ENCODE results near the gene PPP1R13B.

Gene PPP1R13B

GRCh38 chr14:103879570-103880347 lies 32.4 kb upstream of the PPP1R13B start:
- Histone ChIP-seq H3K36me3 (ENCODE audit: control insufficient read depth in 2 of 2, insufficient read depth in 1 of 2, low read length in 2 of 2) (no peaks in the 10 kb centered on the region), H3K9me3 (ENCODE audit: control insufficient read depth, insufficient read depth, low read depth, low read length) (no peaks in the 10 kb centered on the region), H3K27ac (ENCODE audit: extremely low read depth, low read depth, low read length) (no peak overlapping the region), H3K4me3 (ENCODE audit: low read depth, low read length) (no peak overlapping the region), H3K4me1 (ENCODE audit: control insufficient read depth, insufficient read depth, low read length) (no peaks in the 10 kb centered on the region)
- CTCF ChIA-PET: interaction anchor here (1.3 to 2.7 kb wide), 2 partner anchors 10 to 21 kb away, joined by 3 to 17 read pairs; no protein-coding TSS in a partner anchor
- TF ChIP-seq ZNF776 (tag by site-specific recombination; IDR thresholded peaks at IDR 0.05; ENCODE audit: borderline replicate concordance) (no peak), OSR2 (tag by site-specific recombination; IDR thresholded peaks at IDR 0.05) (no peak), ZNF639 (tag by site-specific recombination; IDR thresholded peaks at IDR 0.05) (no peak), ZNF366 (tag by site-specific recombination; conservative IDR thresholded peaks at IDR 0.05) (no peak), ZNF112 (tag by site-specific recombination; IDR thresholded peaks at IDR 0.05) (no peak), ZNF580 (tag by site-specific recombination; IDR thresholded peaks at IDR 0.05) (no peak), ZNF324 (tag by site-specific recombination; IDR thresholded peaks at IDR 0.05) (no peak)
- TF ChIP-seq, protein P1, sequence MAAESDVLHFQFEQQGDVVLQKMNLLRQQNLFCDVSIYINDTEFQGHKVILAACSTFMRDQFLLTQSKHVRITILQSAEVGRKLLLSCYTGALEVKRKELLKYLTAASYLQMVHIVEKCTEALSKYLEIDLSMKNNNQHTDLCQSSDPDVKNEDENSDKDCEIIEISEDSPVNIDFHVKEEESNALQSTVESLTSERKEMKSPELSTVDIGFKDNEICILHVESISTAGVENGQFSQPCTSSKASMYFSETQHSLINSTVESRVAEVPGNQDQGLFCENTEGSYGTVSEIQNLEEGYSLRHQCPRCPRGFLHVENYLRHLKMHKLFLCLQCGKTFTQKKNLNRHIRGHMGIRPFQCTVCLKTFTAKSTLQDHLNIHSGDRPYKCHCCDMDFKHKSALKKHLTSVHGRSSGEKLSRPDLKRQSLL (tag by site-specific recombination; IDR thresholded peaks at IDR 0.05): no peak
- POLR2A ChIA-PET: no interaction called here

GRCh38 chr14:103879118-103879569 lies 31.8 kb upstream of the PPP1R13B start:
- H3K36me3 ChIP-seq (ENCODE audit: control insufficient read depth in 2 of 2, insufficient read depth in 1 of 2, low read length in 2 of 2): no peaks in the 10 kb centered on the region
- H3K4me1 ChIP-seq (ENCODE audit: control insufficient read depth, insufficient read depth, low read length): no peaks in the 10 kb centered on the region
- TF ChIP-seq, protein P2, sequence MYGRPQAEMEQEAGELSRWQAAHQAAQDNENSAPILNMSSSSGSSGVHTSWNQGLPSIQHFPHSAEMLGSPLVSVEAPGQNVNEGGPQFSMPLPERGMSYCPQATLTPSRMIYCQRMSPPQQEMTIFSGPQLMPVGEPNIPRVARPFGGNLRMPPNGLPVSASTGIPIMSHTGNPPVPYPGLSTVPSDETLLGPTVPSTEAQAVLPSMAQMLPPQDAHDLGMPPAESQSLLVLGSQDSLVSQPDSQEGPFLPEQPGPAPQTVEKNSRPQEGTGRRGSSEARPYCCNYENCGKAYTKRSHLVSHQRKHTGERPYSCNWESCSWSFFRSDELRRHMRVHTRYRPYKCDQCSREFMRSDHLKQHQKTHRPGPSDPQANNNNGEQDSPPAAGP (tag by site-specific recombination; IDR thresholded peaks at IDR 0.05): no peak
- TF ChIP-seq ZNF48 (tag by site-specific recombination; IDR thresholded peaks at IDR 0.05) (no peak), ZNF2 (tag by site-specific recombination; IDR thresholded peaks at IDR 0.05) (no peak), ZNF777 (tag by site-specific recombination; IDR thresholded peaks at IDR 0.05; ENCODE audit: borderline replicate concordance) (no peak), ZNF544 (tag by site-specific recombination; IDR thresholded peaks at IDR 0.05) (no peak), ZNF514 (tag by site-specific recombination; IDR thresholded peaks at IDR 0.05) (no peak), ZNF239 (tag by site-specific recombination; IDR thresholded peaks at IDR 0.05) (no peak), ZNF624 (tag by site-specific recombination; IDR thresholded peaks at IDR 0.05) (no peak), ZFP41 (tag by site-specific recombination; IDR thresholded peaks at IDR 0.05; ENCODE audit: borderline replicate concordance) (no peak), ZNF140 (tag by site-specific recombination; IDR thresholded peaks at IDR 0.05) (no peak), ZNF549 (tag by site-specific recombination; IDR thresholded peaks at IDR 0.05) (no peak), ZNF580 (tag by site-specific recombination; IDR thresholded peaks at IDR 0.05) (no peak), ZNF366 (tag by site-specific recombination; conservative IDR thresholded peaks at IDR 0.05) (no peak)
- TF ChIP-seq, protein P3, sequence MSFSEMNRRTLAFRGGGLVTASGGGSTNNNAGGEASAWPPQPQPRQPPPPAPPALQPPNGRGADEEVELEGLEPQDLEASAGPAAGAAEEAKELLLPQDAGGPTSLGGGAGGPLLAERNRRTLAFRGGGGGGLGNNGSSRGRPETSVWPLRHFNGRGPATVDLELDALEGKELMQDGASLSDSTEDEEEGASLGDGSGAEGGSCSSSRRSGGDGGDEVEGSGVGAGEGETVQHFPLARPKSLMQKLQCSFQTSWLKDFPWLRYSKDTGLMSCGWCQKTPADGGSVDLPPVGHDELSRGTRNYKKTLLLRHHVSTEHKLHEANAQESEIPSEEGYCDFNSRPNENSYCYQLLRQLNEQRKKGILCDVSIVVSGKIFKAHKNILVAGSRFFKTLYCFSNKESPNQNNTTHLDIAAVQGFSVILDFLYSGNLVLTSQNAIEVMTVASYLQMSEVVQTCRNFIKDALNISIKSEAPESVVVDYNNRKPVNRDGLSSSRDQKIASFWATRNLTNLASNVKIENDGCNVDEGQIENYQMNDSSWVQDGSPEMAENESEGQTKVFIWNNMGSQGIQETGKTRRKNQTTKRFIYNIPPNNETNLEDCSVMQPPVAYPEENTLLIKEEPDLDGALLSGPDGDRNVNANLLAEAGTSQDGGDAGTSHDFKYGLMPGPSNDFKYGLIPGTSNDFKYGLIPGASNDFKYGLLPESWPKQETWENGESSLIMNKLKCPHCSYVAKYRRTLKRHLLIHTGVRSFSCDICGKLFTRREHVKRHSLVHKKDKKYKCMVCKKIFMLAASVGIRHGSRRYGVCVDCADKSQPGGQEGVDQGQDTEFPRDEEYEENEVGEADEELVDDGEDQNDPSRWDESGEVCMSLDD (tag by site-specific recombination; IDR thresholded peaks at IDR 0.05): no peak
- TF ChIP-seq, protein P1 (tag by site-specific recombination; IDR thresholded peaks at IDR 0.05): no peak
- TF ChIP-seq, protein P4, sequence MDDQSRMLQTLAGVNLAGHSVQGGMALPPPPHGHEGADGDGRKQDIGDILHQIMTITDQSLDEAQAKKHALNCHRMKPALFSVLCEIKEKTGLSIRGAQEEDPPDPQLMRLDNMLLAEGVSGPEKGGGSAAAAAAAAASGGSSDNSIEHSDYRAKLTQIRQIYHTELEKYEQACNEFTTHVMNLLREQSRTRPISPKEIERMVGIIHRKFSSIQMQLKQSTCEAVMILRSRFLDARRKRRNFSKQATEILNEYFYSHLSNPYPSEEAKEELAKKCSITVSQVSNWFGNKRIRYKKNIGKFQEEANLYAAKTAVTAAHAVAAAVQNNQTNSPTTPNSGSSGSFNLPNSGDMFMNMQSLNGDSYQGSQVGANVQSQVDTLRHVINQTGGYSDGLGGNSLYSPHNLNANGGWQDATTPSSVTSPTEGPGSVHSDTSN (CRISPR knock-in tag; IDR thresholded peaks at IDR 0.05): no peak
- POLR2A ChIA-PET: no interaction called here
- CTCF ChIA-PET: interaction anchor here (1.3 to 2.7 kb wide), 2 partner anchors 11 to 21 kb away, joined by 3 to 17 read pairs; no protein-coding TSS in a partner anchor
- no peaks in the 10 kb centered on the region for H3K9me3 ChIP-seq (ENCODE audit: control insufficient read depth, insufficient read depth, low read depth, low read length)
- no peak overlapping the region for H3K27ac ChIP-seq (ENCODE audit: extremely low read depth, low read depth, low read length)
- no peak overlapping the region for H3K4me3 ChIP-seq (ENCODE audit: low read depth, low read length)

All from HEK293 (cell line).